GM18505 (cell line): ENCODE data around the gene RCE1.

Experiments
- ATAC-seq: cut with Tn5 transposase; IDR thresholded peaks from one replicate; pipeline ENCODE4 v1.9.1; 2021; ENCODE audit not compliant: unreplicated experiment
- POLR2A ChIP-seq: IDR thresholded peaks from 4 replicates; pipeline ENCODE4 v1.6.1; 2011; ENCODE audit warnings: borderline replicate concordance; ENCODE audit not compliant: insufficient read depth, insufficient read length; ENCODE audit errors: extremely low read depth

Gene RCE1

DNA sequence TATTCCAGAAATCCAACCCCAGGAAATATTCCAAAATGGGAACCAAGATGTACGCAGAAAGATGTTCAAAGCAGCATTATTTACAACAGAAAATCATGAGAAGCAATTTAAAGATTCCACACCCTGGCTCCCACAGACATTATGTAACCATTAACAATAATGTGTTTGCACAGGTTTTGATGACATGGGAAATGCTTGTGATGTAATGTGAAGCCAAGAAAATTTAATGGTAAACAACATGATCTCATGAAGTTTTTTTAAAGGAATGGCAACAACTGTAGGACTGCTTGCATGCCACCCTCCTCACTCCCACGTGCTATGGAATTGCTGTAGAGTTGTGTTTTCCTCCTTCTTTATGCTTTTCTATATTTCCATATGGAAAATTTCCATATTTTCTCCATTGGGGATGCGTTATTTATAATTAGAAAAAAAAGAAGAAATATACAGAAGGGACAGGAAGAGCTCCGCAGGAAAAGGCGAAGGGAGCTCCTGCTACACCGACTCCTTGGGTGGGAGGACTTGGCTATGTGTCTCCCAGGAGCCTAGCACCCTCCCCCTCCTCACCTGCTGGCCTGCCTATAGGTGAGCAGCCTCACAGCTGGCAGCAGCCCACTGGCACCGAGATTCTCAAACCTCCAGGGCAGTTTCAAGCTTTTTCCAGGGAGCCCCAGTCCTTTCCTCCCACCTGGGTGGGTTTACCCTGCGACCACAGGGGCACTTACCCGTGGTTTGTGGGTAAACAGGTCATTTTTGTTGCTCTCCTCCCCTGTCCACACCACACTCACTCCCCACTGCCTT is 34.5 kb downstream of the RCE1 start:
- TF ChIP-seq POLR2A = no peak

DNA sequence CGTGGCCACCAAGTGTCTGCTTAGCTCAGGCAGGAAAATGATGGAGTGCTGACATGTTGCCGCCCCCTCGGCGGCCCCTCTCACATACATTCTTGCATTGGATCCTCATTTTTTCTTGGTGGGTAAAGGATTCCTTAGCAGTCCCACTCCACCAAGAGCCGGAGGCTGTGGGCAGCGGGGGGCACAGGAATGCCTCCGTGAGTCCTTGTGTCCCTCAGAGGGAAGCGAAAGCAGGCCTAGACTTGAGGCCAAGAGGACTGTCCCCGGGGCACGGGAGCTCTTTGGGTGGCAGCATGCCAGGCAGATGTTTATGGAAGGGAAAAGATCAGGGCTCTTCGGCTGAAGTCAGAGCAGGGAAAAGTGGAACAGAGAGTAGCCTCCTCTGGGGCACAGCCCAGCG is 35.2 kb downstream of the RCE1 start:
- no peak for ATAC-seq
- TF ChIP-seq POLR2A = no peak

More for the DNA sequence above, 34.5 kb downstream of the RCE1 start:
- ATAC-seq = no peak

GRCh38 chr11:66879000-66879399 is 35.8 kb downstream of the RCE1 start:
- no peak for ATAC-seq
- TF ChIP-seq POLR2A = no peak

GRCh38 chr11:66879583-66879982 is 36.3 kb downstream of the RCE1 start:
- no peak for TF ChIP-seq POLR2A
- no peak for ATAC-seq

GRCh38 chr11:66879999-66880398 is 36.8 kb downstream of the RCE1 start:
- no peak for TF ChIP-seq POLR2A
- ATAC-seq = no peak

DNA sequence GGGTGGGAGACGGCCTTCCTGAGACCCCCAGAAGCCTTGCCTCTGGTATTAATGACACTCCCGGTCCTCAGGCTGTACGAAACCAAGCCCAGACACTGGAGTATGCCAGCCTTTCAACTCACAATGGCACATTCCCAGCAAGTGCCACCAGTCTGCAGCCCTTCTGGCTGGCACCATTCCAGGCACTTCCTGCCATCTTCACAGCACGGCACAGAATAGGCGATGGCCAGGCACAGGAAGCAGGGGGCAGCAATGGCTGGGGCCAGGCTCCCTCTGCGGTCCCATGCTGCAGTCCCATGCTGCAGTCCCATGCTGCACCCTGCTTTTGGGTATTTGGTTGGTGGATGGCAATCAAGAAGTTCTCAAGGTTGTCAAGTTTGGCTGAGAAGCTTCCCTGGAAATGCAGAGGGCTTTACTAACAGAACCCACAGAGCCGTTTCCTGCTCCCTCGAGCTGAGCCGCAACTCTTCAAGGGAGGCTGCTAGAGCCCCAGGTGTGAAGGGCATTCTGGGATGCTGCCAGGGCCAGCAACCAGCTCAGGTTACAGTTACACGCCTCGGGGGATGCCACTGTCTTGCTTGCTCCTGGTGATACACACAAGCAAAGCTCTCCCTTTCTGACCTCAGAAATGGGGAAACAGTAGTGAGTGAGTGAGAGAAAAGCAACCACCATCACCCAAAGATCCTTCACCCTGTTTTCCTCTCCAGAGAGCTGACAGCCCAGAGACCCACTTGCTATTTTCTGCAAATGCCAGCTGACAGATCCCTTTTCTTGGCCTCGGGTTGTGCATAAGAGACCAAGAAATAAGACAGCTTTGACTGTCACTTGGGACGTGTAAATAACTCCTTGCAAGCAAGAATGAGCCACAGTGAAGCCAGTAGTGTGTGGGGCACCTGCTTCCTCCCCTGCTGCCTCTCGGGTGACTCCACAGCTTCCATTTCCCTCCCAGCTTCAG is 37.5 kb downstream of the RCE1 start:
- no peak for TF ChIP-seq POLR2A

DNA sequence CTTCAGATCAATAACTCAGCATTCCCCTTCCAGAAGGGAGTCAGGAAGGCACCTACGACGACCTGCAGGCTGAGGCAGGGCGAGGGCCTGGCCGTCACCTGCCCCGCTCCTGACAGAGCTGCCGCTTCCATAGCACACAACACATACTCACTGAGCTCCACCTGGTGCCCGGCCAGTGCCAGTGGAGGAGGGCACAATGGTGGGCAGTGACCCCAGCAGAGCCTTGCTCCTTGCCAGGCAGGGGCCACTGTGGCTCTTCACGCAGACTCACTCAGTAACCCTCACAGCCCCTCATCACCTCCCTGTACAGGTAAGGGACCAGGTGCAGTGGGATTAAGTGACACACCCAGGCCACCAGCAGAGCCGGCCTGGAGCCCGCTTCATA is 38.2 kb downstream of the RCE1 start:
- no peak for ATAC-seq
- no peak for TF ChIP-seq POLR2A

More for the DNA sequence above, 37.5 kb downstream of the RCE1 start:
- ATAC-seq = no peak

DNA sequence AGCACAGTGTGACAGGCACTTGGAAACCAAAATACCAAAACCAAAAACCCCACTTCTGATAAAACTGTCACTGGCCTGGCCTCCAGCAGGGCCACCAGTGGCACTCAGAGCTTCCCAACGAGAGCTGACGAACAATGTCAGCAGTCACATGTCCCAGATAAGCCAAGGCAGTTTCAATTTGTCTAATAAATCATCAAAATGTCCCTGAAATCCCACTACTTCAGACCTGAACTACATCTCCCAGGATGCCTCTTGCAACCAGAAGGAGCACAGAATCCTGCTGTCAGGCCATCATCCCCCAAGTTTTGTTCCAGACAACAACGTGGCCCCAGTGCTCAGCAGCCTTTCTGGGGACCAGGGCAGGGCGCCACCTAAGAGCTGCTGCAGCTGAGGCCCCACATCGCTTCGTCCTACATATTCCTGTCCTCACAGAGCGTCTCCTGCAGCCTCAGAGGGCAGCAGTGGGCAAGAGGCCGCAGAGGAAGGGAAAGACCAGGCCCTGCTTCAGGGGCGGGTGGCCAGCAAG is 38.7 kb downstream of the RCE1 start:
- TF ChIP-seq POLR2A = no peak
- ATAC-seq = no peak

DNA sequence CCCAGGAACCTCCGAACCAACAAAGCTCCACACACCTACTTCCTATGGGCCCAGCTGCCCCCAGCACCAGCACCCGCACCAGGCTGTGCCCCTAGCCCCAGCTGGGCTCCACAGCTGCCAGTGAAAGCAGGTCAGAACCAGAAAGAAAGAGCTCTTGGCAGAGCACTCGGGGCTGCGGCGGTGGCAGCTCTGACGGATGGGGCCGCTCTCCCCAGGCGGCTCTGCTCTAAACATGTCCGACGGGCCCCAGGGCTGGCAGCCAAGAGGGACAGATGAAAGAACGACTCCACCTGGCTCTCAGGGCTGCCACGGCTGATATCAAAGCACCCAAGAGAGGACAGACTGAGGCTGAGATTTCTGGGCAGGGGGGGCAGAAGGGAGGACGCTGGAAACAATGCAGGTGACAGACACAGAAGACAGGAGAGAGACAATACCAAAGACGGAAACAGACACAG is 39.3 kb downstream of the RCE1 start:
- TF ChIP-seq POLR2A = no peak
- ATAC-seq = no peak

GRCh38 chr11:66883016-66883965 is 40.0 kb downstream of the RCE1 start:
- no peak for TF ChIP-seq POLR2A
- no peak for ATAC-seq

GRCh38 chr11:66884443-66884842 is 41.2 kb downstream of the RCE1 start:
- ATAC-seq = no peak
- no peak for TF ChIP-seq POLR2A

- TF ChIP-seq POLR2A = no peak
- ATAC-seq = no peak
Observed at GRCh38 chr11:66885469-66885868, 42.2 kb downstream of the RCE1 start.
